HG03135 (cell line): ENCODE measurements around the gene XAGE3.
"Not testable (repeated sequence)": the region's sequence is repeated elsewhere in the genome, so short reads cannot be mapped to it uniquely, and the experiment has no call there.

Source experiments
- ATAC-seq: cut with Tn5 transposase; IDR thresholded peaks from one replicate; pipeline ENCODE4 v1.9.1; 2021; ENCODE audit warnings: mild to moderate bottlenecking, moderate library complexity; ENCODE audit not compliant: unreplicated experiment

The XAGE3 gene

GRCh38 chrX:52867610-52868348 lies at the start of gene XAGE3:
Gene XAGE3, minus strand, starts transcription at chrX:52868083. Its CDS starts 950 bp downstream, at chrX:52867133.
- no peak for ATAC-seq

- ATAC-seq, result not testable (repeated sequence)
Measured at GRCh38 chrX:52914704-52915103, 46.8 kb upstream of the XAGE3 start.

GRCh38 chrX:52913681-52914080 lies 45.8 kb upstream of the XAGE3 start:
- not testable (repeated sequence) for ATAC-seq

- ATAC-seq, result not testable (repeated sequence)
Measured at GRCh38 chrX:52909313-52909969, 41.6 kb upstream of the XAGE3 start.

GRCh38 chrX:52907900-52908299 lies 40.0 kb upstream of the XAGE3 start:
- ATAC-seq, result not testable (repeated sequence)

GRCh38 chrX:52907137-52907536 lies 39.3 kb upstream of the XAGE3 start:
- not testable (repeated sequence) for ATAC-seq

- ATAC-seq, result not testable (repeated sequence)
Measured at GRCh38 chrX:52906072-52906471, 38.2 kb upstream of the XAGE3 start.

- ATAC-seq, result not testable (repeated sequence)
Measured at GRCh38 chrX:52905531-52905930, 37.6 kb upstream of the XAGE3 start.

GRCh38 chrX:52896855-52897709 lies 29.2 kb upstream of the XAGE3 start, which contains the start of gene FAM156B:
Gene FAM156B, plus strand, starts transcription at chrX:52897330. Its CDS starts 9,896 bp downstream, at chrX:52907226.
- peak; percentile 81 for ATAC-seq

- peak; percentile 6 for ATAC-seq
Measured at GRCh38 chrX:52896438-52896837, 28.6 kb upstream of the XAGE3 start.

- ATAC-seq, result not testable (repeated sequence)
Measured at GRCh38 chrX:52888090-52888489, 20.2 kb upstream of the XAGE3 start.

- not testable (repeated sequence) for ATAC-seq
Measured at GRCh38 chrX:52887459-52887858, 19.6 kb upstream of the XAGE3 start.

GRCh38 chrX:52876386-52876785 lies 8.5 kb upstream of the XAGE3 start:
- ATAC-seq, result not testable (repeated sequence)

GRCh38 chrX:52875436-52875835 lies 7.6 kb upstream of the XAGE3 start:
- not testable (repeated sequence) for ATAC-seq

- ATAC-seq, result no peak
Measured at GRCh38 chrX:52874661-52875060, 6.8 kb upstream of the XAGE3 start.

GRCh38 chrX:52873825-52874224 lies 5.9 kb upstream of the XAGE3 start:
- not testable (repeated sequence) for ATAC-seq

- ATAC-seq, result no peak
Measured at GRCh38 chrX:52870046-52870445, 2.2 kb upstream of the XAGE3 start.

GRCh38 chrX:52865343-52865998 lies 2.4 kb downstream of the XAGE3 start:
- ATAC-seq, result no peak

GRCh38 chrX:52856991-52857525 lies 10.8 kb downstream of the XAGE3 start:
- ATAC-seq, result not testable (repeated sequence)

GRCh38 chrX:52852110-52852860 lies 15.6 kb downstream of the XAGE3 start:
- ATAC-seq, result no peak
